Fibroblast of lung (primary cell): ENCODE data around the gene GC. TPM values are rescaled to one million over a fixed set of nuclear protein-coding genes. Genes with fewer than 3 reads are reported as not detected.

Source experiments
- DNase-seq, 2 donors: peaks; one replicate each; pipeline versions ENCODE4 v3.0.0 to v3.0.0-alpha.2; 2010; ENCODE audit warnings: low read depth in 2 of 2
- H2AFZ ChIP-seq: 2 replicates; pipeline ENCODE4 v1.5.1; 2012; ENCODE audit warnings: low read length, control low read depth, inconsistent platforms
- H3K27ac ChIP-seq: 2 replicates; pipeline ENCODE4 v1.5.1; 2011; ENCODE audit warnings: low read length, control low read depth; ENCODE audit not compliant: insufficient read depth
- H3K27me3 ChIP-seq: 2 replicates; pipeline ENCODE4 v1.5.1; 2011; ENCODE audit warnings: mild to moderate bottlenecking, low read length; ENCODE audit not compliant: control insufficient read depth, insufficient read depth
- H3K36me3 ChIP-seq: 2 replicates; pipeline ENCODE4 v1.5.1; 2011; ENCODE audit warnings: low read length; ENCODE audit not compliant: control insufficient read depth, insufficient read depth
- H3K4me1 ChIP-seq: 2 replicates; pipeline ENCODE4 v1.5.1; 2011; ENCODE audit warnings: low read length; ENCODE audit not compliant: control insufficient read depth, insufficient read depth; ENCODE audit errors: extremely low read depth
- H3K4me2 ChIP-seq: 2 replicates; pipeline ENCODE4 v1.5.1; 2011; ENCODE audit warnings: low read length, control low read depth; ENCODE audit not compliant: insufficient read depth; ENCODE audit errors: extremely low read depth
- H3K4me3 ChIP-seq, 4 experiments: fragments of 200-600 bp in 1 of 4; sonication (generic) in 1 of 4; replicated peaks in 1 of 4; 2 replicates each; pipeline ENCODE4 v1.5.1; 2011 to 2016; ENCODE audit warnings: low read length in 4 of 4, low read depth in 3 of 4, mild to moderate bottlenecking in 3 of 4, control low read depth in 2 of 4, inconsistent platforms in 1 of 4, mixed read lengths in 1 of 4; ENCODE audit not compliant: insufficient read depth in 1 of 4; ENCODE audit errors: control extremely low read depth in 1 of 4
- H3K79me2 ChIP-seq: 2 replicates; pipeline ENCODE4 v1.5.1; 2012; ENCODE audit warnings: mild to moderate bottlenecking, low read length, inconsistent platforms; ENCODE audit not compliant: control insufficient read depth, insufficient read depth
- H3K9ac ChIP-seq: 2 replicates; pipeline ENCODE4 v1.5.1; 2011; ENCODE audit warnings: mild to moderate bottlenecking, low read length, control low read depth; ENCODE audit not compliant: insufficient read depth
- H3K9me3 ChIP-seq: 2 replicates; pipeline ENCODE4 v1.5.1; 2012; ENCODE audit warnings: low read depth, low read length; ENCODE audit not compliant: control insufficient read depth, insufficient read depth
- H4K20me1 ChIP-seq: 2 replicates; pipeline ENCODE4 v1.5.1; 2011; ENCODE audit warnings: low read length; ENCODE audit not compliant: control insufficient read depth, insufficient read depth; ENCODE audit errors: extremely low read depth
- CTCF ChIP-seq, 2 donors: IDR thresholded peaks in 1 of 2; conservative IDR thresholded peaks in 1 of 2; 1 replicate in 1 of 2; 2 replicates in 1 of 2; pipeline ENCODE4 v1.5.1; 2011 to 2012; ENCODE audit warnings: low read length in 2 of 2, control low read depth in 1 of 2, inconsistent platforms in 1 of 2, low read depth in 1 of 2, mild to moderate bottlenecking in 1 of 2
- EZH2 ChIP-seq: IDR thresholded peaks from 2 replicates; pipeline ENCODE4 v1.5.1; 2012; ENCODE audit warnings: low read length, control low read depth, mild to moderate bottlenecking; ENCODE audit errors: missing control alignments
- polyA minus RNA-seq: library from RNA; depleted of rRNA, polyadenylated mRNA; stranded (reverse); fragments of >200 nt; gene quantifications from 2 replicates; pipeline ENCODE4 v1.2.3, GENCODE V29; 2011; ENCODE audit warnings: low replicate concordance
- polyA plus RNA-seq, 2 donors: library from polyadenylated mRNA; depleted of rRNA in 1 of 2; stranded (reverse) in 1 of 2; unstranded in 1 of 2; fragments of >200 nt; gene quantifications; 2 replicates each; pipeline ENCODE4 v1.2.1, GENCODE V29; 2011 to 2012; ENCODE audit warnings: missing spikeins in 1 of 2
- total RNA-seq: library from RNA; depleted of rRNA; stranded (reverse); fragments of >200 nt; gene quantifications from 2 replicates; pipeline ENCODE4 v1.2.1, GENCODE V29; 2014

GC gene
- total RNA-seq (not detected in 2 replicates), polyA plus RNA-seq (not detected in 2 replicates), polyA minus RNA-seq (not detected in 2 replicates)
- not detected in 2 replicates for polyA plus RNA-seq (2012)

- no peak within 1 kb of the TSS for H3K4me2 ChIP-seq
- no peak within 1 kb of the TSS for H2AFZ ChIP-seq
- H3K4me3 ChIP-seq, result no peak within 1 kb of the TSS
- no peak for DNase-seq
- H3K36me3 ChIP-seq, result no peaks in the 10 kb centered on the region
- H3K9me3 ChIP-seq, result no peaks in the 10 kb centered on the region
- H3K27ac ChIP-seq, result no peak within 1 kb of the TSS
- TF ChIP-seq EZH2 (no peak), CTCF (conservative IDR thresholded peaks at IDR 0.05 in 1 of 2, IDR thresholded peaks at IDR 0.05 in 1 of 2; ENCODE audit: low read depth in 1 of 2, low read length in 2 of 2) (no peak)
- H3K4me1 ChIP-seq, result no peaks in the 10 kb centered on the region
- H4K20me1 ChIP-seq, result no peaks in the 10 kb centered on the region
- no peaks in the 10 kb centered on the region for H3K27me3 ChIP-seq
- no peaks in the 10 kb centered on the region for H3K79me2 ChIP-seq
- H3K9ac ChIP-seq, result no peak within 1 kb of the TSS
These were observed at the start of gene GC for GRCh38 chr4:71783972-71784371. Gene GC, minus strand, starts transcription at chr4:71784079. Its CDS starts 61 bp downstream, at chr4:71784018.

- H2AFZ ChIP-seq, result no peak overlapping the region
- H3K27ac ChIP-seq, result no peak overlapping the region
- H4K20me1 ChIP-seq, result no peaks in the 10 kb centered on the region
- H3K79me2 ChIP-seq, result no peaks in the 10 kb centered on the region
- H3K9me3 ChIP-seq, result no peaks in the 10 kb centered on the region
- no peaks in the 10 kb centered on the region for H3K4me1 ChIP-seq
- no peak overlapping the region for H3K4me3 ChIP-seq
- no peaks in the 10 kb centered on the region for H3K27me3 ChIP-seq
- no peak overlapping the region for H3K9ac ChIP-seq
- no peak overlapping the region for H3K4me2 ChIP-seq
- no peaks in the 10 kb centered on the region for H3K36me3 ChIP-seq
- TF ChIP-seq EZH2 (no peak), CTCF (conservative IDR thresholded peaks at IDR 0.05 in 1 of 2, IDR thresholded peaks at IDR 0.05 in 1 of 2; ENCODE audit: low read depth in 1 of 2, low read length in 2 of 2) (no peak)
- no peak for DNase-seq
These were observed 49.5 kb upstream of the GC start for GRCh38 chr4:71833232-71833900.

GRCh38 chr4:71832049-71832448 lies 48.2 kb upstream of the GC start:
- Histone ChIP-seq H3K27ac (no peak overlapping the region), H3K9me3 (no peaks in the 10 kb centered on the region), H3K4me2 (no peak overlapping the region), H3K4me3 (no peak overlapping the region), H3K9ac (no peak overlapping the region), H3K36me3 (no peaks in the 10 kb centered on the region), H2AFZ (no peak overlapping the region), H3K27me3 (no peaks in the 10 kb centered on the region), H4K20me1 (no peaks in the 10 kb centered on the region), H3K79me2 (no peaks in the 10 kb centered on the region), H3K4me1 (no peaks in the 10 kb centered on the region)
- TF ChIP-seq EZH2, result no peak
- TF ChIP-seq CTCF (conservative IDR thresholded peaks at IDR 0.05 in 1 of 2, IDR thresholded peaks at IDR 0.05 in 1 of 2; ENCODE audit: low read depth in 1 of 2, low read length in 2 of 2), result no peak
- no peak for DNase-seq
